Sigmoid colon (tissue), 7 donors: Measurements from ENCODE around the gene NPHP4. TPM values are rescaled to one million over a fixed set of nuclear protein-coding genes. Genes with fewer than 3 reads are reported as not detected.

Source experiments
- DNase-seq: peaks from one replicate; pipeline ENCODE4 v3.0.0-alpha.2; 2019
- H3K27ac ChIP-seq, 4 donors: fragments of 200-600 bp; sonication (generic); one replicate each; pipeline ENCODE4 v1.5.1; 2016 to 2019; ENCODE audit warnings: mild to moderate bottlenecking in 1 of 4
- H3K27me3 ChIP-seq, 3 donors: fragments of 200-600 bp; sonication (generic); one replicate each; pipeline ENCODE4 v1.5.1; 2019; ENCODE audit warnings: mild to moderate bottlenecking in 1 of 3
- H3K36me3 ChIP-seq, 4 donors: fragments of 200-600 bp; sonication (generic); one replicate each; pipeline ENCODE4 v1.5.1; 2016 to 2019
- H3K4me1 ChIP-seq, 4 donors: fragments of 200-600 bp; sonication (generic); one replicate each; pipeline ENCODE4 v1.5.1; 2017 to 2019
- H3K4me3 ChIP-seq, 4 donors: fragments of 200-600 bp; sonication (generic); one replicate each; pipeline ENCODE4 v1.5.1; 2017 to 2019; ENCODE audit warnings: mild to moderate bottlenecking in 2 of 4, moderate library complexity in 1 of 4
- H3K9me3 ChIP-seq, 4 donors: fragments of 200-600 bp in 3 of 4; sonication (generic) in 3 of 4; one replicate each; pipeline versions ENCODE4 v1.5.1 to v1.6.1; 2013 to 2019
- EP300 ChIP-seq, 4 donors: sonication (generic); formaldehyde crosslinking; IDR thresholded peaks; one replicate each; pipeline ENCODE4 v1.6.1; 2017; ENCODE audit warnings: antibody characterized with exemption in 4 of 4
- POLR2A ChIP-seq, 2 donors: fragments of 450-650 bp; IDR thresholded peaks; one replicate each; pipeline ENCODE4 v1.6.1; 2016; ENCODE audit warnings: antibody characterized with exemption in 2 of 2, mild to moderate bottlenecking in 2 of 2, moderate library complexity in 2 of 2
- POLR2AphosphoS5 ChIP-seq, 4 donors: sonication (generic); formaldehyde crosslinking; IDR thresholded peaks; one replicate each; pipeline ENCODE4 v1.6.1; 2017; ENCODE audit warnings: antibody characterized with exemption in 4 of 4
- WGBS, 2 donors: extraction: QIAGEN DNeasy Blood & Tissue Kit; methylation state at CpG; one replicate each; pipeline ENCODE4 v1.1.7; 2013; 5-methylcytosine and 5-hydroxymethylcytosine counted together
- intact Hi-C: fragments of 100-400 bp; cut with DNase I; formaldehyde crosslinking; loops from one replicate; pipeline ENCODE4 v1.15.1; 2023
- polyA plus RNA-seq, 3 donors: library from polyadenylated mRNA; stranded (reverse); fragments of 200-250 nt; gene quantifications; one replicate each; pipeline ENCODE4 v1.2.3, GENCODE V29; 2013
- total RNA-seq, 4 donors: library from RNA; depleted of rRNA; stranded (reverse); fragments of >200 nt; gene quantifications; one replicate each; pipeline ENCODE4 v1.1.0, GENCODE V29; 2016
- TF ChIP-seq, protein P1 (sequence below), 4 experiments: fragments of 450-650 bp in 3 of 4; fragments of 200-600 bp in 1 of 4; IDR thresholded peaks; one replicate each; pipeline ENCODE4 v1.5.1; 2016 to 2019; ENCODE audit warnings: antibody characterized with exemption in 4 of 4, mild to moderate bottlenecking in 3 of 4, moderate library complexity in 2 of 4
- donor health status: healthy with polysubstance abuse.
- donor health status: Bipolar disorder and iron deficiency.
- donor health status: healthy.

Gene NPHP4
- total and polyA plus RNA-seq, 7 donors: 0.60 to 12.2 (median 5.7) TPM

DNA sequence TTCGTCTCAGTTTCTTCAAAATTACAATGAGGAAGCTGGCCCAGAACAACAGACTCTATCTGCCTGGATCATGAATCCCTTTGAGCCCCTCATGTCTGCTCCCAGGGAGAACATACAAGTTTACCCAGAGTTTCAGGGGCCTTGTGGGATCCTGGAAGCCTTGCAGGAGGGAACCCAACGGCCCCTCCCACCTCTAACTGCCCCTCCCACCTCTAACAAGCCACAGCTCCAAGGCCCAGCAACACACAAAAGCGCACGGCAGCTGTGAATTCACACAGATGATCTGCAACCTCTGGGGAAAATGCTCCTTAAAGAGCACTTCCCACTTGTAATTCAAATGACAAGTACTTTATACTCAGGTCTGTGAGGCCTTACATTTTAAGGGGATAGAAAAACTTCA is 113.3 kb downstream of the NPHP4 start:
- H3K4me3 ChIP-seq: no peak overlapping the region
- 80 to 84% methylated on average over 4 of the region's 4 CpGs for WGBS, 2 donors
- DNase-seq: no peak
- H3K4me1 ChIP-seq: no peaks in the 10 kb centered on the region
- no peak for TF ChIP-seq EP300 (IDR thresholded peaks at IDR 0.05)
- TF ChIP-seq POLR2AphosphoS5 (IDR thresholded peaks at IDR 0.05): no peak
- no peak for TF ChIP-seq POLR2A (IDR thresholded peaks at IDR 0.05)
- TF ChIP-seq, protein P1, sequence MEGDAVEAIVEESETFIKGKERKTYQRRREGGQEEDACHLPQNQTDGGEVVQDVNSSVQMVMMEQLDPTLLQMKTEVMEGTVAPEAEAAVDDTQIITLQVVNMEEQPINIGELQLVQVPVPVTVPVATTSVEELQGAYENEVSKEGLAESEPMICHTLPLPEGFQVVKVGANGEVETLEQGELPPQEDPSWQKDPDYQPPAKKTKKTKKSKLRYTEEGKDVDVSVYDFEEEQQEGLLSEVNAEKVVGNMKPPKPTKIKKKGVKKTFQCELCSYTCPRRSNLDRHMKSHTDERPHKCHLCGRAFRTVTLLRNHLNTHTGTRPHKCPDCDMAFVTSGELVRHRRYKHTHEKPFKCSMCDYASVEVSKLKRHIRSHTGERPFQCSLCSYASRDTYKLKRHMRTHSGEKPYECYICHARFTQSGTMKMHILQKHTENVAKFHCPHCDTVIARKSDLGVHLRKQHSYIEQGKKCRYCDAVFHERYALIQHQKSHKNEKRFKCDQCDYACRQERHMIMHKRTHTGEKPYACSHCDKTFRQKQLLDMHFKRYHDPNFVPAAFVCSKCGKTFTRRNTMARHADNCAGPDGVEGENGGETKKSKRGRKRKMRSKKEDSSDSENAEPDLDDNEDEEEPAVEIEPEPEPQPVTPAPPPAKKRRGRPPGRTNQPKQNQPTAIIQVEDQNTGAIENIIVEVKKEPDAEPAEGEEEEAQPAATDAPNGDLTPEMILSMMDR (IDR thresholded peaks at IDR 0.05): no peak
- peaks cover 0 to 2% (median 0%) of the 10 kb centered on the region in 4 donors for H3K9me3 ChIP-seq
- H3K27me3 ChIP-seq: no peaks in the 10 kb centered on the region
- peaks cover 0 to 57% (median 23%) of the 10 kb centered on the region in 4 donors for H3K36me3 ChIP-seq
- intact Hi-C loops: no loop called here
- no peak overlapping the region for H3K27ac ChIP-seq

- TF ChIP-seq, protein P1 (IDR thresholded peaks at IDR 0.05): no peak
- TF ChIP-seq POLR2AphosphoS5 (IDR thresholded peaks at IDR 0.05) (no peak), POLR2A (IDR thresholded peaks at IDR 0.05) (no peak), EP300 (IDR thresholded peaks at IDR 0.05) (no peak)
- H3K9me3 ChIP-seq: peaks cover 0 to 2% (median 0%) of the 10 kb centered on the region in 4 donors
- intact Hi-C loops: no loop called here
- H3K4me1 ChIP-seq: no peaks in the 10 kb centered on the region
- DNase-seq: no peak
- H3K4me3 ChIP-seq: no peak overlapping the region
- 95 to 97% methylated on average over 20 of the region's 20 CpGs for WGBS, 2 donors
- peaks cover 0 to 55% (median 26%) of the 10 kb centered on the region in 4 donors for H3K36me3 ChIP-seq
- no peak overlapping the region for H3K27ac ChIP-seq
- H3K27me3 ChIP-seq: no peaks in the 10 kb centered on the region
Measured at GRCh38 chr1:5877683-5878530, 114.3 kb downstream of the NPHP4 start.

- WGBS, 2 donors: 91 to 92% methylated on average over 22 of the region's 22 CpGs
- H3K27ac ChIP-seq: no peak overlapping the region
- no peaks in the 10 kb centered on the region for H3K27me3 ChIP-seq
- H3K9me3 ChIP-seq: peaks cover 0 to 2% (median 0%) of the 10 kb centered on the region in 4 donors
- H3K4me1 ChIP-seq: no peaks in the 10 kb centered on the region
- peaks cover 0 to 62% (median 28%) of the 10 kb centered on the region in 4 donors for H3K36me3 ChIP-seq
- intact Hi-C loops: no loop called here
- no peak overlapping the region for H3K4me3 ChIP-seq
- TF ChIP-seq EP300 (IDR thresholded peaks at IDR 0.05) (no peak), POLR2AphosphoS5 (IDR thresholded peaks at IDR 0.05) (no peak), POLR2A (IDR thresholded peaks at IDR 0.05) (no peak)
- TF ChIP-seq, protein P1 (IDR thresholded peaks at IDR 0.05): no peak
- no peak for DNase-seq
Measured at GRCh38 chr1:5877001-5877400, 115.2 kb downstream of the NPHP4 start.

GRCh38 chr1:5876094-5876650 is 116.1 kb downstream of the NPHP4 start:
- intact Hi-C loops: no loop called here
- TF ChIP-seq EP300 (IDR thresholded peaks at IDR 0.05): no peak
- no peak for TF ChIP-seq POLR2A (IDR thresholded peaks at IDR 0.05)
- no peak for TF ChIP-seq POLR2AphosphoS5 (IDR thresholded peaks at IDR 0.05)
- TF ChIP-seq, protein P1 (IDR thresholded peaks at IDR 0.05): no peak
- WGBS, 2 donors: 93 to 94% methylated on average over 7 of the region's 7 CpGs

More at GRCh38 chr1:5876094-5876650, 116.1 kb downstream of the NPHP4 start:
- no peaks in the 10 kb centered on the region for H3K27me3 ChIP-seq
- no peak overlapping the region for H3K27ac ChIP-seq
- H3K4me1 ChIP-seq: no peaks in the 10 kb centered on the region
- no peak overlapping the region for H3K4me3 ChIP-seq
- H3K9me3 ChIP-seq: peaks cover 0 to 2% (median 0%) of the 10 kb centered on the region in 4 donors
- H3K36me3 ChIP-seq: peaks cover 0 to 68% (median 28%) of the 10 kb centered on the region in 4 donors
- DNase-seq: no peak
